GM21381 (cell line): ENCODE measurements around the gene CERS6.
"Not testable (repeated sequence)": the region's sequence is repeated elsewhere in the genome, so short reads cannot be mapped to it uniquely, and the experiment has no call there.

ENCODE experiments used
- ATAC-seq: cut with Tn5 transposase; IDR thresholded peaks from one replicate; pipeline ENCODE4 v1.9.1; 2021; ENCODE audit warnings: mild to moderate bottlenecking, moderate library complexity; ENCODE audit not compliant: unreplicated experiment

Gene CERS6

DNA sequence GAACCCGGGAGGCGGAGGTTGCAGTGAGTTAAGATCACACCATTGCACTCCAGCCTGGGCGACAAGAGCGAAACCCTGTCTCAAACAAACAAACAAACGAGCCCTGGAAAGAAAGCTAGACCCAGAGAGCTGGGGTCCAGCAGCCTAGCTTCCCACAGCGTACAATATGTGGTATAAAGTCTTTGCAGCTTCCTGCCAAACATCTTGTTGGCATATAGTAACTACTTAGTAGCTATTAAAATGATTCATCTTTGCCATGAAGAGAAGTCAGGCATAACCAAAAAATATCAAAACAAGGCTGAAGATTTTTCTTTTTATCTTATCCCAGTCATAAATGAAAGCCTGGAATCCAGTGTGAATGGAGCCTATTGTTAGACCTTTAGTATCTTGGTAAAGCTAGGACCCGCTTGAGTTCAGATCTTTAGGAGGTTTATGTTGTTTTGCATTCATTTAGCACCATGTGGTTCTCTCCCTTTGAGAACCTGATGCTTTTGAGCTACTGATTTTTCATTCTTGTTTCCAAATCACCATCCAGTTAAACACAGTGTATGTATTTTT, 206.7 kb downstream of the CERS6 start:
- no peak for ATAC-seq

DNA sequence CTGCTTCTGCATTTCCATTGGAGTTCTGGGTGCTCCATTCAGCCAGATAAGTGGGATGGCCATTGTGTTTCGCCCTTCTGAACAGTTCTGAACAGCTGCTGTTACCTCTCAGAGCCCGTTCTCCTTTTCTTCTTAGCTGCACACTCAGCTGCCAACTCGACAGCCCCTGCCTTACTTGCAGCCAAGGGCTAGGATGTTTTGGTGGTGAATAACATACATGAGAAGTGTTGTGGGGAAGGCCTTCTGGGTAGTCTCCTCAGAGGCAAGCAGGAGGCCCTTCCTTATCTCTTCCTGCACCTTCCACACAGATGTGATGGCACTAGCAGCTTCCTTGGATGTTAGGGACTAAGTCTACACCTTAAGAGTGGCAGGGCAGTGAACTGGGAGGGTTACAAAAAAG, 207.9 kb downstream of the CERS6 start:
- ATAC-seq = no peak

- ATAC-seq = not testable (repeated sequence)
These were observed 208.6 kb downstream of the CERS6 start for GRCh38 chr2:168664715-168665114.

DNA sequence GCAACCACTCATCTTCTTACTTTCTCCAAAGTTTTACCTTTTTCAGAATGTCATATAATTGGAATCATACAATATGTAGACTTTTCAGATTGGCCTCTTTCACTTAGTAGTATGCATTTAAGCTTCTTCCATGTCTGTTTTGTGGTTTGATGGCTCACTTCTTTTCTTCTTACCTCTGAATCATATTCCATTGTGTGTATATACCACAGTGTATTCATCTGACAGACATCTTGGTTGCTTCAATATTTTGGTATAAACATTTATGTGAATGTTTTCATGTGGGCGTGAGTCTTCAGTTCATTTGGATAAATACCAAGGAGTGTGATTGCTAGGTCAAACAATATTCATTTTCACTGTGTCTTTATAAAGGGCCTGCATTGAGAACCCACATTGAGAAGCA, 210.3 kb downstream of the CERS6 start:
- ATAC-seq = no peak

GRCh38 chr2:168667156-168667555, 211.1 kb downstream of the CERS6 start:
- no peak for ATAC-seq

- no peak for ATAC-seq
These were observed 213.1 kb downstream of the CERS6 start for GRCh38 chr2:168669151-168669550.

GRCh38 chr2:168670478-168670877, 214.4 kb downstream of the CERS6 start:
- no peak for ATAC-seq

GRCh38 chr2:168671932-168672331, 215.9 kb downstream of the CERS6 start:
- ATAC-seq = no peak

DNA sequence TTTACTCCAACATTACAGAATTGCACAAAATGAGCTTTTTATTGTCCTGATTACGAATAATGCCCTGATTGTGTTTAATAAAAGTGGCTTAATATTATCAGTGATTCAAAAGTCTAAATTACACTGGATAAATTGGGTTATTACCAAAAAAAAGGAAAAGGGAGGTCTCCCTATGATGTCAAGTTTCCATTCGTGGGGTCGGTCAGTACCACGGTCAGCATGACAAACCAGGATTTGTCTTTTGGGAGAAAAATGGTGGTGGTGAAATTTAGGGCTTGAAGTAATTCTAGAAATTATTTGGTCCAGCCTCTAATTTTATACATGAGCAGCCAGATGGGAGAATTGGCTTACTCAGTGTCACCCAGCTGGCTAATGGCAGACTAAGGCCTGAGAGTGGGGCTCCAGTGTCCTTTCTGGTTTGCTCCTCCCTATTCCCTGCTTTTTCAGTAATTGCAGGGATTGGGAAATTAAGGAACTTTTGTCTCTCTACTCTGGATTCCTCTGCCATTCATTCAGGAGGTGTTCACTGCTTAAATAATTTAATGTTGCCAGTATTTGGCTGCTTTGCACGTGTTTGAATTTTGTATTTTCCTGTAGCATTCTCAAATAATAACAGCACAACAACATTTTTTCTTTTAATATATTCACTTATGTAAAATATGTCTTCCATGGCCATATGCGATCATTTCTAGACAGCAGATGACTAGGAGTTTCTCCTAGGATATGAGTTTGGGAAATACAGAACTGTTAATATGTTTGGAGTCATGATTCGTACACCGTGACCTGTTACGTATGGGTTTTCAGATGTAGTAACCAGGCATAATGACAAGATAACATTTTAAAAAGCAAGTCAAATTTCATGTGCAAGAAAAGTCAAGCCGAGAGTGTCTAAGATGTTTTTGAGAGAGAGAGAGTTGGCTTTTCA, 217.5 kb downstream of the CERS6 start:
- no peak for ATAC-seq

GRCh38 chr2:168678153-168678853, 222.2 kb downstream of the CERS6 start:
- ATAC-seq = no peak

GRCh38 chr2:168679081-168679480, 223.0 kb downstream of the CERS6 start:
- ATAC-seq = no peak

GRCh38 chr2:168679741-168680310, 223.8 kb downstream of the CERS6 start:
- ATAC-seq = no peak

- ATAC-seq = no peak
These were observed 227.9 kb downstream of the CERS6 start for GRCh38 chr2:168683996-168684395.

- no peak for ATAC-seq
These were observed 229.0 kb downstream of the CERS6 start for GRCh38 chr2:168684921-168685599.

- no peak for ATAC-seq
These were observed 229.8 kb downstream of the CERS6 start for GRCh38 chr2:168685600-168686451.

DNA sequence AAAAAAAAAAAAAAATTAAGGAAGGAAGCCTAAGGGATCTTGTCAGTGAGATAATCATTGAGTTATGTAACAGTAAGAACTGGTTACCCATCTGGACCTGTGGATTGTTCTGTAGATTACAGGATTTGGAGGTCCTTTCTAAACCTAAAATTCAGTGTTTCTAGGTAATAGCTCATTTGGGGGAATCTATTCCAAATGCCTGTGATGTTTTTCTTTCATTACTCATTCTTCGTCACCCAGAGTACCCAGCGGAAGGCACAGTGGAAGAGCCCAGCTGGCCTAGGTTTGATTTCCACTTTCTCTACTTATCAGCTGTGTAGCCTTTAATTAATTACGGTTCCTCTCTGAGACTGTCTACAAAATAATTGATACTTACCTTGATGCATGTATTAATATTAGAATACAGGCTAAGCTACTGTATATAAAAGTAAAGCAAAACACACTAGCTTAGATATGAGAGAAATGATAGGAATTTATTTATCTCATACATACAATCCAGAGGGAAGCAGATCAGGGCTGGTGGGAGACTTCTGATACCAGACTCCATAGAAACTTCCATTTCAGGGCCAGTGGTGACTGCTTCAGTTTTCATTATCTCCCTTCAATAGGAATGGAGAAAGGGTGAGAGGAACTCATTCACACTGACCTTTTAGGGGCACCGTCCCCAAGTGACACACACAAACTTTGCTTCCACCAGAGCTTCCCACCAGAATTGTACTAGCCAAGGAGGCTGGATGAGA, 230.6 kb downstream of the CERS6 start:
- no peak for ATAC-seq

DNA sequence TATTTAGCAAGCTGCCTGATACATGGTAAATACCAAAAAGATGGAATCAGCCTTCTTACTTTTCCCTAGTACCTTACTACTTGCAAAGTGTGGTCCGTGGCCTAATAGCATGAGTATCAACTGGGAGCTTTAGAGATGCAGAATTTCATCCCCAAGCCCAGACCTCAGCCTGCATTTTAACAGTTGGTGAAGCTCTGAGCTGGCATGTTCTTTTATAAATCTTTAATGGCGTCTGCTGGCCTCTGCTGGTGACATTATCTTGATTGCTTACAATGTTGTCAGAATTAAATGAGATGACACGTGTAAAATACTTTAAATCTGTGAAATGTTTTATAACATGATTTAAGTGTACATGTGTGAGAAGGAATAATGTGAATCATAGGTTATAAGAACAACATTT, 231.2 kb downstream of the CERS6 start:
- no peak for ATAC-seq

DNA sequence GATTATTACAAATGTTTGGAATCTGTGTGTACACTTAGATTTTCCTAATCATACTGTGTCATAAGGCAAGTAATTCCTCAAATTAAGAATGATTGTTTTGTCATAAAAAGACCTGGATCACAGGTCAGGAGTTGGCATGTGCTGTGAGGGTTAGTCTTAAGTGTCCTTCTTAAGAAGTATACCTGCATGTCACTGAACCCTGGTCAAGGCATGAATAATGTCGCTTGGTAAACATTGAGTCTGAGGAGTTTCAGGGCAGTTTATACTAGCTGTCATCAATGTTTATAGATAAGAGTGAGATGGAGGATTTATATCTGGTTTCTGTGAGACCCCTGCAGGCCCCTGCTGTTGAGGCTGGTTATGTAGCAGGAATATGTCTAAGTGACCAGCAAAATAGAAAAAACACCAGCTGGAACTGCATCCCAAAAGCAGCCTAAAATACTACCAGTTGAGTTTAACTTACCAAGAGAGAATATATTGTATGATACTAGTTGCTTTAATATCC, 234.4 kb downstream of the CERS6 start:
- no peak for ATAC-seq

DNA sequence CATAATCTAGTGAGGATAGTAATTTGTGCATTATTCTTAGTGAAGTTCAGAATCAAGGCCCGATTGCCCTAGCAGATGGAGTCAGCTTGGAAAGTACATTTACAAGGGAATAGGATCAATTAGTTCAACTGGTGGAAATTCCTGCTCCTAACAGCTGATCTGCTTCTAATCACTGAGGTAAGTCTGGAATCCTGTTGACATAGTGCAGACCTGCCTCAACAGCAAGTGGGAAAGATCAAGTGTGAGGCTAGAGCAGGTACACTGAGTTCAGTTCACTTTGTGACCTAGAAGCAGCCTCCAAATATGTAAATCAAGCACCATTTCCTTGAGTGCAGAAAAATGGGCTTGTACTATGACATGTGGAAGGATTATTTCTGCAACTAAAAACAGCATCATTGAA, 235.1 kb downstream of the CERS6 start:
- no peak for ATAC-seq
